ENCODE results near the gene HOXA2.

The HOXA2 gene

GRCh38 chr7:27133409-27134231 lies 31.1 kb upstream of the HOXA2 start:
- TF ChIP-seq POLR2A (IDR thresholded peaks at IDR 0.05; ENCODE audit: low read depth, low read length) (no peak), SPI1 (IDR thresholded peaks at IDR 0.05; ENCODE audit: low read depth, low read length) (no peak), POU2F2 (IDR thresholded peaks at IDR 0.05; ENCODE audit: low read depth, low read length) (no peak), PAX5 (IDR thresholded peaks at IDR 0.05; ENCODE audit: insufficient read depth, low read length, severe bottlenecking) (no peak), POLR2AphosphoS5 (IDR thresholded peaks at IDR 0.05; ENCODE audit: low read depth, low read length) (no peak), TAF1 (IDR thresholded peaks at IDR 0.05; ENCODE audit: low read depth, low read length) (no peak)
- FAIRE-seq (no peak), DNase-seq (ENCODE audit: insufficient read length, low spot score) (no peak)

GRCh38 chr7:27132978-27133377 lies 30.5 kb upstream of the HOXA2 start:
- TF ChIP-seq POU2F2 (IDR thresholded peaks at IDR 0.05; ENCODE audit: low read depth, low read length) (no peak), POLR2A (IDR thresholded peaks at IDR 0.05; ENCODE audit: low read depth, low read length) (no peak), TAF1 (IDR thresholded peaks at IDR 0.05; ENCODE audit: low read depth, low read length) (no peak), PAX5 (IDR thresholded peaks at IDR 0.05; ENCODE audit: insufficient read depth, low read length, severe bottlenecking) (no peak), POLR2AphosphoS5 (IDR thresholded peaks at IDR 0.05; ENCODE audit: low read depth, low read length) (no peak), SPI1 (IDR thresholded peaks at IDR 0.05; ENCODE audit: low read depth, low read length) (no peak)
- FAIRE-seq (no peak), DNase-seq (ENCODE audit: insufficient read length, low spot score) (no peak)

- no peak for FAIRE-seq
- DNase-seq (ENCODE audit: insufficient read length, low spot score) = no peak
- no peak for TF ChIP-seq SPI1 (IDR thresholded peaks at IDR 0.05; ENCODE audit: low read depth, low read length)
- TF ChIP-seq POU2F2 (IDR thresholded peaks at IDR 0.05; ENCODE audit: low read depth, low read length) = no peak
- TF ChIP-seq PAX5 (IDR thresholded peaks at IDR 0.05; ENCODE audit: insufficient read depth, low read length, severe bottlenecking) = no peak
- no peak for TF ChIP-seq POLR2AphosphoS5 (IDR thresholded peaks at IDR 0.05; ENCODE audit: low read depth, low read length)
- TF ChIP-seq TAF1 (IDR thresholded peaks at IDR 0.05; ENCODE audit: low read depth, low read length) = no peak
- TF ChIP-seq POLR2A (IDR thresholded peaks at IDR 0.05; ENCODE audit: low read depth, low read length) = no peak
These were observed 29.7 kb upstream of the HOXA2 start for GRCh38 chr7:27132214-27132613.

GRCh38 chr7:27131390-27131819 lies 28.9 kb upstream of the HOXA2 start:
- no peak for FAIRE-seq
- no peak for DNase-seq (ENCODE audit: insufficient read length, low spot score)
- no peak for TF ChIP-seq PAX5 (IDR thresholded peaks at IDR 0.05; ENCODE audit: insufficient read depth, low read length, severe bottlenecking)
- TF ChIP-seq POLR2A (IDR thresholded peaks at IDR 0.05; ENCODE audit: low read depth, low read length) = no peak
- no peak for TF ChIP-seq TAF1 (IDR thresholded peaks at IDR 0.05; ENCODE audit: low read depth, low read length)
- TF ChIP-seq SPI1 (IDR thresholded peaks at IDR 0.05; ENCODE audit: low read depth, low read length) = no peak
- TF ChIP-seq POU2F2 (IDR thresholded peaks at IDR 0.05; ENCODE audit: low read depth, low read length) = no peak
- TF ChIP-seq POLR2AphosphoS5 (IDR thresholded peaks at IDR 0.05; ENCODE audit: low read depth, low read length) = no peak

- TF ChIP-seq TAF1 (IDR thresholded peaks at IDR 0.05; ENCODE audit: low read depth, low read length) (no peak), POLR2AphosphoS5 (IDR thresholded peaks at IDR 0.05; ENCODE audit: low read depth, low read length) (no peak), SPI1 (IDR thresholded peaks at IDR 0.05; ENCODE audit: low read depth, low read length) (no peak), POU2F2 (IDR thresholded peaks at IDR 0.05; ENCODE audit: low read depth, low read length) (no peak), POLR2A (IDR thresholded peaks at IDR 0.05; ENCODE audit: low read depth, low read length) (no peak), PAX5 (IDR thresholded peaks at IDR 0.05; ENCODE audit: insufficient read depth, low read length, severe bottlenecking) (no peak)
- FAIRE-seq (no peak), DNase-seq (ENCODE audit: insufficient read length, low spot score) (no peak)
These were observed 28.3 kb upstream of the HOXA2 start, which contains the start of gene HOXA4 for GRCh38 chr7:27130540-27131389. Gene HOXA4, minus strand, starts transcription at chr7:27130757. Its CDS starts 24 bp downstream, at chr7:27130733.

GRCh38 chr7:27129729-27130539 lies 27.5 kb upstream of the HOXA2 start:
- FAIRE-seq (no peak), DNase-seq (ENCODE audit: insufficient read length, low spot score) (no peak)
- TF ChIP-seq POLR2AphosphoS5 (IDR thresholded peaks at IDR 0.05; ENCODE audit: low read depth, low read length) (no peak), POU2F2 (IDR thresholded peaks at IDR 0.05; ENCODE audit: low read depth, low read length) (no peak), POLR2A (IDR thresholded peaks at IDR 0.05; ENCODE audit: low read depth, low read length) (no peak), PAX5 (IDR thresholded peaks at IDR 0.05; ENCODE audit: insufficient read depth, low read length, severe bottlenecking) (no peak), SPI1 (IDR thresholded peaks at IDR 0.05; ENCODE audit: low read depth, low read length) (no peak), TAF1 (IDR thresholded peaks at IDR 0.05; ENCODE audit: low read depth, low read length) (no peak)

GRCh38 chr7:27128776-27129728 lies 26.6 kb upstream of the HOXA2 start:
- no peak for FAIRE-seq
- no peak for TF ChIP-seq POLR2A (IDR thresholded peaks at IDR 0.05; ENCODE audit: low read depth, low read length)
- TF ChIP-seq POU2F2 (IDR thresholded peaks at IDR 0.05; ENCODE audit: low read depth, low read length) = no peak
- TF ChIP-seq POLR2AphosphoS5 (IDR thresholded peaks at IDR 0.05; ENCODE audit: low read depth, low read length) = no peak
- no peak for TF ChIP-seq TAF1 (IDR thresholded peaks at IDR 0.05; ENCODE audit: low read depth, low read length)
- no peak for TF ChIP-seq PAX5 (IDR thresholded peaks at IDR 0.05; ENCODE audit: insufficient read depth, low read length, severe bottlenecking)
- no peak for TF ChIP-seq SPI1 (IDR thresholded peaks at IDR 0.05; ENCODE audit: low read depth, low read length)
- DNase-seq (ENCODE audit: insufficient read length, low spot score) = no peak
